EH (cell line): ENCODE results near the gene ASPA.

Experiments used
- DNase-seq: peaks from one replicate; pipeline ENCODE4 v3.0.0-alpha.2; 2015; ENCODE audit warnings: low read depth

The ASPA gene

DNA sequence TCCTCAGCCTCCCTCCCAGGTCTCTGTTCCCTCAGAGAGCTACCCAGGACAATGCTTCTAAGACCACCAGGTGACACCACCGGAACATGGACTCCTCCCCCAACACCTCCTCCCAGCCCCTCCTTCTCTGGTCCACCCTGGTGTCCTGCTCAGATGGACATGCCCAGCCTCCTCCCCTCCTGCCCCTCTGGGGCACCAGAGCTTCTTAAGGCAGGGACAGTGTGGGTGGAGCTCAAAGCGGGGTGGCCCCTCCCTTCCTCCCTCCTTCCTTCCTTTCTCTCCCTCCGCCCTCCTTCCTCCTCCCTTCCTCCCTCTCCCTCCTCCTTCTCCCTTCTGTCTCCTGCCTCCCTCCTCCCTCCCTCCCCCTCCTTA lies 59.1 kb downstream of the ASPA start:
- DNase-seq = peak; percentile 66

DNA sequence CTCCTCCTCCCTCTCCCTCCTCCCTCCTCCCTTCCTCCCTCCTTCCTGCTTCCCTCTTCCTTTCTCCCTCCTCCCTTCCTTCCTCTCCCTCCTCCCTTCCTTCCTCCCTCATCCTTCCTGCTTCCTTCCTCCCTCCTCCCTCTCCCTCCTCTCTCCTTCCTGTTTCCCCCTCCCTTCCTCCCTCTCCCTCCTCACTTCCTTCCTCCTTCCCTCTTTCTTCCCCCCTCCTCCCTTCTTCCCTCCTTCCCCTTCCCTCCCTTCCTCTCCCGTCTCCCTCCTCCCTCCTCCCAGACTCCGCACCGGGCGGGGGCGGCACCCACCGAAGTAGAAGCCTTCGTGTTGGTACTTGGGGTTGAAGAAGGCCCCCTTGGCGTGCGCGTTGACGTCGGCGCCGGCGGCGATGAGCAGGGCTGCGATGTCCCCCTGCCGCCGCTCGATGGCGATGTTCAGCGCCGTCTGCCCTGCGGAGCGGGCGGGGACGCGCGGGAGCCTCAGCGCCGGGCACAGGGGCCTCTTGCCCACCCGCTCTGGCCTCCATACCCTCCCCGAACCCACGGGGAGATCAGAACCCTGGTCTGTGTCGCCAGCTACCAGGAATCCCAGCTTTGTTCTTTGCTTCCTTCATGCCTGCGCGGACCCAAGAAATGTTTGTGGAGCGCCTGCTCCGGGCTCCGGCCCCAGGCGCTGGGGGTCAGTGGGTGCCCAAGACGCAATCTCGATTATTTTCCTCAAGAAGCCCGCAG lies 59.6 kb downstream of the ASPA start:
- DNase-seq = peak; percentile 73

DNA sequence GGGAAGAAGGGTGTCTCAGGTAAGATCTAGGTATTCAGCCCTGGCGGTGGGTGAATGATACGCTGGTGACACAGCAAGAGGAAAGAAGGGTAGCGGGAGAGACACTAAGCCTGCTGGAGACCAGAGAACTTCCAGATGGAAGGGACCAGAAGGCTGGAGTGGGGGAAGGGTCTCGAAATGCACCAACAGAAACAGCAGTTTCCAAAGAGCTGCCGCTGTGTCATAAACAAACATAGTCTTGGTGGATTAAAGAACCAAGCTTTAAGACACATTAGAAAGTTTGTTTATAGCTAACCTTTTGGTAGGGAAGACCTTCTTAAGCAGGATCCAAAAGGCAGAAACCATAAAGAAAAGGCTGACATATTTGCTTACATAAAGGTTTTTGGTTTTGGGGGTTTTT lies 60.9 kb downstream of the ASPA start:
- no peak for DNase-seq

DNA sequence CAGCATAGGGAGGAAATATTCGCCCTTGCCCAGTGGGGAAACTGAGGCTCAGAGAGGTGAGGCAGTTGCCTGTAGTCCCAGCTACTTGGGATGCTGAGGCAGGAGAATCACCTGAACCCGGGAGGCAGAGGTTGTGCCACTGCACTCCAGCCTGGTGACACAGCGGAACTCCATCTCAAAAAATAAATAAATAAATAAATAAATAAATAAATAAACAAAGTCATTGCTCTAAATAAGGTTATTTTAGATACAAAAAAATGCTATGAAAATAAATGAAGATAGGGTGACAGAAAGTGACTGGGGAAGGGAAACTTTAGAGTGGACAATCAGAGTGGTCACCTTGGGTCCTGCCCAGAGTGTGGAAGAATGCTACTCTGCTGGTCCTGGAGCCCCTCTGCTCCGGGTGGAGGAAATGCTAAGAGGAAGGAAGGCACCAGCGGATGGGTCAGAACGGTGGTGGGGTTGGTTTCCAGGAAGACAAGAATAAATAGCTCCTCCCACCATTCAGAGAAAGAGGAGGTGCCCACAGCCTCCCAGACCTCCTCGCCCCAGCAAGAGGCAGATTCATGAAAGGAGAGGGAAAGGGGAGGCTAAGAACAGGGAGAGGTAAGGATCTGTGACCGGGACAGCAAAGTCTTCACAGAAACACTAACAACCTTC lies 64.2 kb downstream of the ASPA start:
- DNase-seq = no peak

DNA sequence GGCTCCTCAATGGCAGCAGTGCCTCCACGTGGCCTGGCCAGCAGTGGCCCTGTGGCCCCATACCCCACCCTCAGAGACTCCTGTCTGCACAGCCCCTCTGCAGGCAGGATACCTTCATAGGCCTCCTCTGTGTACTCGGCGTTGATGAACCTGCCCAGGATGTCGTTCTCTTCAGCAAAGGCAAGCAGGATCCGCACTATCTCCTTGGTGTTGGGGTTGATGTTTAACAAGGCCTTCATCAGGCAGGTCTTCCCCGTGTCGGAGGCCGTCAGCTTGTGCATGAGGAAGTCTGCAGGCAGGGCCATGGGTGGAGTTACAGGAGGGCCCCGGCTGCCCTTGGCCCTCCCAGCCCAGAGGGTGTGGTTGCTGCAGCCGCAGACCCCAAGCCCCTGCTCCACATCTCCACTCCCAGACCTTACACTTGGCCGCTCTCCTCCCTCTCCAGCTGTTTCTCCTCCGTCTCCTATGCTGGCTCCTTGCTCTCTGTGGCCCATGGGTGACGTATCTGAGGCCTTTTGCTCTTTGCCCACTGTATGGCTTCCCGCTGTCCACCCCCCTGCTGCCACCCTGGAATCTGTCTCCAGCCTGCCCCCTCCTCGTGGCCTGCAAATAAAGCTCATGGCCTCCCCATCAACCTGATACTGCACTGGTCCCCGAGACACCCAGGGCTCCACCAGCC lies 66.8 kb downstream of the ASPA start:
- DNase-seq = no peak

DNA sequence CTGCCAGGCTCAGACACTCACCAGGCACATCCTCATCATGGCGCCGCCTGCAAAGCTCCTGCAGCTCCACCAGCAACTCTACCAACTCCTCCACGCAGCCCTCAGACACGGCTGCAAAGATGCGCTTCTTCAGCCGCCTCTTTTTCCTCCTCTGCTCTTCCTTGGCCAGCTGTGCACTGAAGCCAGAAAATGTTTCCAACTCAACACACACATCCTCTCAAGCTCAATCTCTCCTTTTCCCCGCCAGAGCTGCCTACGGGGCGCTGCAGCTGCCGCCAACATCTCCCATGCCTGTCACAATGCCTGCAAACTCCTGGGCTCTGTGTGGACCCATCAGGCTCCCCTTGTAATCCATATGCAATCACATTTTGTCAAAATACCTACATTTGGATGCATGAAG lies 67.7 kb downstream of the ASPA start:
- DNase-seq = no peak

DNA sequence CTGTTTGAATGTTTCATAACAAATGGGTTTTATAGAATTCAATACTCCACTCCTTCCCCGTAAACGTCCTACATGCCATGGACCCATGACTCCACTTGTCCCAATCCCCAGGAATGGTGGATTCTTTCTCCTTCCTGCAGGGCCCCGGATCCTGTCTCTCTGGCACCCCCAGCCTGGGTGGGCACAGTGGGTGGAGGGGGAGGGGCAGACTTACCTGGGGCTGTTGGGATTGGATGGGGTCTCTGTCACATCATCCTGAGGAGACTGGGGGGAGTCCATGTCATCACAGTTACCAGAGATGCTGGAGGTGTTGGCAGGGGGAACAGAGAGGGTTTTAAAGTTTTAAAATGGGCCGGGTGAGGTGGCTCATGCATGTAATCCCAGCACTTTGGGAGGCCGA lies 68.6 kb downstream of the ASPA start:
- DNase-seq = no peak

DNA sequence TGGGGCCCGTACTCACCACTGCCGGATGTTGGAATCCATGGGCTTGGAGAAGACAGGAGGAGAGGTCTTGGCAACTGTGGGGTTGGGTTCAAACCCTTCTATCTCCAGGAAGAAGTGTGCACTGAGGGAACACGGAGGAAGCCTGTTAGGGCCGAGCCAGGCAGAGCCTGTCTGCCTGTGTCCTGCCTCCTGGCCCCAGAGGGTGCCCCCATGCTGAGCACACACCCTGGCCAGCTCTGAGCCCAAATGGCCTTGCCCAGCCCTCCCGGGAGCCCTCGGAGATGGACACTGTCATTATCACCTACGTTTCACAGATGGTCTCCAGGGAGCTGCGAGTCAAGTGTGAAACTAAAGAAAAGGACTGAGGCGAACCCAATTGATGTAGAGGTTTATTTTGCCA lies 69.4 kb downstream of the ASPA start:
- no peak for DNase-seq

DNA sequence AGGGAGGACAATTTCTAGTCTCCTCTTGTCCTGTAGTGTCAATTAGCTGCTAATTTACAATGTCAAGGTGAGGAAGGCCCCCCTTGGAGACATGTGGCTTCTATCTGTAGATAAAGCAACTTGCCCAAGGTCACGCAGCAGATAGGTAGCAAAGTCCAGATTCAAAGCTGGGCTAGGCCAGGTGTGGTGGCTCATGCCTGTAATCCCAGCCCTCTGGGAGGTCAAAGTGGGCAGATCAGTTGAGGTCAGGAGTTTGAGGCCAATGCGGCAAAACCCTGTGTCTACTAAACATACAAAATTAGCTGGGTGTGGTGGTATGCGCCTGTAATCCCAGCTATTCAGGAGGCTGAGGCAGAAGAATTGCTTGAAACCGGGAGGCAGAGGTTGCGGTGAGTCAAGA lies 70.7 kb downstream of the ASPA start:
- DNase-seq = no peak

DNA sequence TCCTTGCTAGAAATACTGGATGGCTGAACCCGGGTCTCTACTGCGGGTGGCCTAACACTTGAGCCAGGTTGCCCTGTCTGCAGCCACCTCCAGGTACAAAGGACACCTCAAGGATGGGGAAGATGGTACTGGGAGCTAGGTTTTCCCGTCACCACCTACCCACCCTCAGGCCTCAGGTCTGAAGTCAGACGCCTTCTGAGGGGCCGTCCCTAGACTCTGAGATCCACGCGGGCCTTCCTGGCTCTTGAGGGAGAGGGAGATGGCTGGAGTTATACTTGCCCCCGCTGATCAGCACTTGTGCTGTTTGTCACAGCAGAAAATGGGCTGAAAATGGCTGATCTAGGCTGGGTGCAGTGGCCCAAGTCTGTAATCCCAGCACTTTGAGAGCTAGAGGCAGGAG lies 71.2 kb downstream of the ASPA start:
- no peak for DNase-seq

DNA sequence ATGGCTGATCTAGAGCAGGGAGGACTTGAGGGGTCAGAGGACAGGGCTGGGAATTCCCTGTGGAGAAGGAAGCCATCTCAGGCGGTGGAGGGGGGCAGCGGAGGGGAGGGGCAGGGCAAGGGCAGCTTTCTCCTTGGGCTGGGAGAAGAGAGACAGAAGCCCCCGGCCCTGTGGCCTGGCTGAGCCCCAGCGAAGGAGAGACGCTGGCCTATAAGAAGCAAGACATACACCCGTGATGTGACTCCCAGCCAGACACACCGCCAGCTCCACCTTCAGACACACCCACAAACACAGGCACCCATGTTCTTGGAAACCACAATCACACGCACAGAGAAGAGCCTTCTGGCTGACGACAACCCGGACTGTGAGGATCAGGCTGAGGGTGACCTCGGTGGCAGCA lies 71.8 kb downstream of the ASPA start:
- no peak for DNase-seq

DNA sequence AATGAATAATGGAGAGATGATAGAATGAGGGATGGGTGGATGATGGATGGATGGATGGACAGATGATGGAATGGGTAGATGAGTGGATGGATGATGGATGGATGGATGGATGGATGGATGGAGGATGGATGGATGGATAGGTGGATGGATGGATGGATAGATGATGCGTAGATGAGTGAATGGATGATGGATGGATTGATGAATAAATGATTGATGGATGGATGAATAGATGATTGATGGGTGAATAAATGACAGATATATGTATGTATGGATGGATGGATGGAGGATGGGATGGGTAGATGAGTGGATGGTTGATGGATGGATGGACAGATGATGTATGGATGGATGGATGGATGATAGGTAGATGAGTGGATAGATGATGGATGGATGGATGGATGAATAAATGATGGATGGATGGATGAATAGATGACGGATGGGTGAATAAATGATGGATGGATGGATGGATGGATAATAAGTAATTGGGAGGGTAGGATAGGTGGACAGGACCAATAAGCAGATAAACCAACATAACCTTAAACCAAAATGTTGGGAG lies 73.9 kb downstream of the ASPA start:
- no peak for DNase-seq

DNA sequence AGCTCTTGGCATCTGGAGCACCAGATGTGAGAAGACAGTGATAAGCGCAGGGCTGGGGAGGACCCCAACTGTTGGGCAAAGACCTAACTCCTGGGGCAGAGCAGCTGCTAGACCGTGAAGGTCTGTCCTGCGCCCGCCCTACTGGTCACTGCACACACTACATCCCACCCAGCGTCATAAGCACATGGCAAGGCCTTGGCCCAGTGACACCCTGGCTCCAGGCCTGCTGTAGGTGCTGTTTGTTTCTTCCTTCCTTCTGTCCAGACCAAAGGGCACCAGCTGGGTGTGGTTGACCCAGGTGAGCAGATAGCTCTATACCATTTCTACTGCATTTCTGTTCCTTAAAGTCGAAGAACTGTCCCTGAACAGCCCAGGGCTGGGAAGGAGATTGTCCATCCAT lies 75.4 kb downstream of the ASPA start:
- DNase-seq = no peak

DNA sequence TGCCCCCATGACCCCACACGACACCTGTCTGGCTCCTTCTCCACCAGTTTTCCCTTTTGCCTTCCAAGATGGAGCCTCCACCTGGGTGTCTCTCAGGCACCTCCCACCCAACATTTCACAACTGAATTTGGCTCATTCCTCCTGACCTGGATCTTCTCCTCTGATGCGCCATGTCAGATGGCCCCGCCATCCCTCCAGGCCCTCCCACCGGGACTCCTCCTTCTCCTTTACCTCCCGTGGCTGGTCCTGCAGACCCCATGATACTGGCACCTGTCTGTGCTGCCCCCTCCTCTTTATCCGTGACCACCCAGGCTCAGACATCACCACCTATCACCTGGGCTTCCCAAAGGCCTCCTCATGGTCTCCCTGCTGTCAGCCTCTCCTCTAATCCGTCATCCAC lies 77.1 kb downstream of the ASPA start:
- DNase-seq = no peak
